Type B pancreatic cell (in vitro differentiated cells): ENCODE data around the gene TPRX1. TPM values are rescaled to one million over a fixed set of nuclear protein-coding genes. Genes with fewer than 3 reads are reported as not detected.
"Not testable (repeated sequence)": the region's sequence is repeated elsewhere in the genome, so short reads cannot be mapped to it uniquely, and the experiment has no call there.

ENCODE experiments used
- DNase-seq: peaks from one replicate; pipeline ENCODE4 v3.0.0; 2021; ENCODE audit warnings: mixed read lengths; ENCODE audit not compliant: unreplicated experiment; ENCODE audit errors: extremely low spot score
- H3K27ac Mint-ChIP-seq: 2 replicates; pipeline ENCODE4 v1.8.0; 2021; ENCODE audit warnings: mild to moderate bottlenecking, mixed read lengths
- H3K27me3 Mint-ChIP-seq: 2 replicates; pipeline ENCODE4 v1.8.0; 2021; ENCODE audit warnings: mixed read lengths
- H3K36me3 Mint-ChIP-seq: 2 replicates; pipeline ENCODE4 v1.8.0; 2021; ENCODE audit warnings: mixed read lengths
- H3K4me1 Mint-ChIP-seq: one replicate; pipeline ENCODE4 v1.8.0; 2021; ENCODE audit warnings: mixed read lengths; ENCODE audit not compliant: unreplicated experiment
- H3K4me3 Mint-ChIP-seq: 2 replicates; pipeline ENCODE4 v1.8.0; 2021; ENCODE audit warnings: mild to moderate bottlenecking, mixed read lengths
- H3K9me3 Mint-ChIP-seq: 2 replicates; pipeline ENCODE4 v1.8.0; 2021; ENCODE audit warnings: mixed read lengths
- long read RNA-seq: library from polyadenylated mRNA; unstranded; transcript quantifications from one replicate; pipeline ENCODE4 v2.0.0, GENCODE V29; 2020
- total RNA-seq: library from RNA; stranded (reverse); gene quantifications from 2 replicates; pipeline ENCODE4 v1.2.1, GENCODE V29; 2021; ENCODE audit warnings: low replicate concordance
- TF ChIP-seq, protein P1 (sequence below): fragments of 200-600 bp; sonication (generic); conservative IDR thresholded peaks from 2 replicates; pipeline ENCODE4 v1.5.0; 2021; ENCODE audit warnings: antibody characterized with exemption, mild to moderate bottlenecking

TPRX1 gene, protein sequence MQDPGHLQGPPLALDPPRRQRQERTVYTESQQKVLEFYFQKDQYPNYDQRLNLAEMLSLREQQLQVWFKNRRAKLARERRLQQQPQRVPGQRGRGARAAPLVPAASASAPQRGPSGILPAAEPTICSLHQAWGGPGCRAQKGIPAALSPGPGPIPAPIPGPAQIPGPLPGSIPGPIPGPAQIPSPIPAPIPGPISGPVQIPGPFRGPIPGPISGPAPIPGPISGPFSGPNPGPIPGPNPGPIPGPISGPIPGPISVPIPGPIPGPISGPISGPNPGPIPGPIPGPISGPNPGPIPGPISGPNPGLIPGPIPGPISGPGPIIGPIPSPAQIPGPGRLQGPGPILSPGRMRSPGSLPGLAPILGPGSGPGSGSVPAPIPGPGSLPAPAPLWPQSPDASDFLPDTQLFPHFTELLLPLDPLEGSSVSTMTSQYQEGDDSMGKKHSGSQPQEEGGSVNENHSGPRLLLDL
- not detected in 2 replicates for total RNA-seq
- long read RNA-seq: 0 reads

DNA sequence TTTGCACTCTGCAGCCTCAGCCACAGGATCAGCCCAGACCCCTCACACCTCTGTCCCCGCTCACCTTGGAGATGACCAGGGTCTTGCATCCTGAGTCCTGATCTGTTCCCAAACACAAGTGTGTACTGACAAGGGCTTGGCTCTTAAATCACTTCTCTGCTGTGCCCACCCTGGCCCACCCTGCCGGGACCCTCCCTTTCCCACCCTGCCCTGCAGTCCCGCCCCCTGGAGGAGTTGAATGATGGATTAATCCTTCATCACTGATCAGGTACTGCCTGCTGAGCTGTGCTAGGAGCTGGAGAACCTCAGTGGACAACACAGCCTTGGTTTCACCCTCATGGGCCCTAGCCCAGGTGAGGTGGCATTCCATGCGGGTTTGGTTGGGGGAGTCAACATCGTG lies at the start of gene TPRX1:
TPRX1 (minus strand) TSS at position 101 of the 400 bp plus-strand sequence; CDS start at position 89, 12 bp downstream.
- H3K36me3 Mint-ChIP-seq, H3K27me3 Mint-ChIP-seq, DNase-seq: not testable (repeated sequence)

DNA sequence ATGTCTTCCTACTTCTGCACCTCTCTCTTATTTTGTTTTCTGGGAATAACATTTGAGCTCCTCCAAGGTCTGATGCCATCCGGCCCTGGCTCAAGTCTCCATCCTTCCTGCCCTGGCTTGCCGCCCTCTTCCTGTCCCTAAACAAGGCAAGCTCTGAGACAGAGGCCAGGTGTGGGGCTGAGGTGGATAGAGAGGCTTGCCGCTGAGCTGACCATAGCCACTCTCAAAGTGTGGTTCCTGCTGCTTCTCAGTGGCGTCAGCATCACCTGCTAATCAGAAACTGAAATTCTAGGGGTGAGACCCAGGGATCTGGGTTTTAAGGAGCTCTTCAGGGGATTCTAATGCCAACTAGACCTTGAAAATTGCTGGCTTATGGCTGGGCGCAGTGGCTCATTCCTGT lies 48.7 kb upstream of the TPRX1 start:
- Mint-ChIP-seq H3K9me3 (no peaks in the 10 kb centered on the region), H3K4me3 (no peak overlapping the region), H3K36me3 (no peaks in the 10 kb centered on the region), H3K4me1 (peaks cover 3% of the 10 kb centered on the region), H3K27ac (no peak overlapping the region), H3K27me3 (peaks cover 31% of the 10 kb centered on the region)
- no peak for DNase-seq
- TF ChIP-seq, protein P1, sequence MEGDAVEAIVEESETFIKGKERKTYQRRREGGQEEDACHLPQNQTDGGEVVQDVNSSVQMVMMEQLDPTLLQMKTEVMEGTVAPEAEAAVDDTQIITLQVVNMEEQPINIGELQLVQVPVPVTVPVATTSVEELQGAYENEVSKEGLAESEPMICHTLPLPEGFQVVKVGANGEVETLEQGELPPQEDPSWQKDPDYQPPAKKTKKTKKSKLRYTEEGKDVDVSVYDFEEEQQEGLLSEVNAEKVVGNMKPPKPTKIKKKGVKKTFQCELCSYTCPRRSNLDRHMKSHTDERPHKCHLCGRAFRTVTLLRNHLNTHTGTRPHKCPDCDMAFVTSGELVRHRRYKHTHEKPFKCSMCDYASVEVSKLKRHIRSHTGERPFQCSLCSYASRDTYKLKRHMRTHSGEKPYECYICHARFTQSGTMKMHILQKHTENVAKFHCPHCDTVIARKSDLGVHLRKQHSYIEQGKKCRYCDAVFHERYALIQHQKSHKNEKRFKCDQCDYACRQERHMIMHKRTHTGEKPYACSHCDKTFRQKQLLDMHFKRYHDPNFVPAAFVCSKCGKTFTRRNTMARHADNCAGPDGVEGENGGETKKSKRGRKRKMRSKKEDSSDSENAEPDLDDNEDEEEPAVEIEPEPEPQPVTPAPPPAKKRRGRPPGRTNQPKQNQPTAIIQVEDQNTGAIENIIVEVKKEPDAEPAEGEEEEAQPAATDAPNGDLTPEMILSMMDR: no peak

More for the DNA sequence above, at the start of gene TPRX1:
- H3K4me1 Mint-ChIP-seq, H3K4me3 Mint-ChIP-seq, H3K27ac Mint-ChIP-seq, H3K9me3 Mint-ChIP-seq: not testable (repeated sequence)

DNA sequence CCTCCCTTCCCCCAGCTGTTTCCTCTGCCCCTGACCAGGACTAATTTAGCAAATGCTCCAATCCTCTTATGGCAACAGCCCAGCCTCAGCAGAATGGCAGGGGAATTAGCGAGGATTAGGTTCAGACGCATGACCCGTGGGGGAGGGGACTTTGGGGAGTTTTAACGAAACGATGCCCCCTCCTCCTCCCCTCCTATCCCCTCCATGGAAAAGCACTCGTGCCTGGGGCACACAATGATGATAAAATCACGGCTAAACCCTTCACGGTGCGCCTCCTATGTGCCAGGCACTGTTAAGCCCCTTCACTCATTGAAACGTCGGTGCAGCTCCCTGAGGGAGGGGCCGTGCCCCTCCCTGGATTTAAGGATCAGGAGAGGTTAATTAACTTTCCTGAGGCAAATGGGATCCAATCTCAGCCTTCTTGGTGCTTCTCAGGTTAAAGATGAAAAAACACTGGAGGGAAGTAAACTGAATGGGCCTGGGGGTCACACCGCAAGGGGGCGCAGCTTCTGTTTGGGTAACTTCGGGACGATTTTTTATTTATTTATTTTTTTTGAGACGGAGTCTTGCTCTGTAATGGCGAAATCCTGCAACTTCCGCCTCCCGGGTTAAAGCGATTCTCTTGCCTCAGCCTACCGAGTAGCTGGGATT lies 44.6 kb upstream of the TPRX1 start:
- DNase-seq: no peak
- H3K27ac Mint-ChIP-seq: peak overlapping the region; percentile 87
- peaks cover 3% of the 10 kb centered on the region for H3K4me1 Mint-ChIP-seq
- TF ChIP-seq, protein P1: peak; percentile 81
- peaks cover 37% of the 10 kb centered on the region for H3K27me3 Mint-ChIP-seq
- no peaks in the 10 kb centered on the region for H3K36me3 Mint-ChIP-seq
- H3K9me3 Mint-ChIP-seq: no peaks in the 10 kb centered on the region
- peak overlapping the region; percentile 77 for H3K4me3 Mint-ChIP-seq

DNA sequence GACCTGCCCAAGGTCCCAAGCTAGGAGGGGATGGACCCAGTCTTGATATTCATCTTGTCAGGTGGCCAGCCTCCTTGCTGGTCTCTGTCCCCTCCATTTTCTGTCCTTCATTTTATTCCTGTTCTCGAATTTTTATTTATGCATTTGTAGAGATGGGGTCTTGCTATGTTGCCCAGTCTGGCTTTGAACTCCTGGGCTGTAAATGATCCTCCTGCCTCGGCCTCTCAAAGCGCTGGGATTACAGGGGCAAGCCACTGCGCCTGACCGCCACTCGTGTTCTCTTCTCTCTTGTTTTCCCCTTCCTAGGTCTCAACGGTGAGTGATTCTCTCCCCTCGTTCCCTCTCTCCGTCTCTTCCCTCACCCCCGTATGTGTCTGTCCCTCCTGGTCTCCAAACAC lies 44.1 kb upstream of the TPRX1 start:
- DNase-seq: no peak
- H3K27ac Mint-ChIP-seq: no peak overlapping the region
- H3K4me3 Mint-ChIP-seq: no peak overlapping the region
- peaks cover 3% of the 10 kb centered on the region for H3K4me1 Mint-ChIP-seq
- no peaks in the 10 kb centered on the region for H3K36me3 Mint-ChIP-seq
- TF ChIP-seq, protein P1: no peak
- H3K9me3 Mint-ChIP-seq: no peaks in the 10 kb centered on the region
- peaks cover 36% of the 10 kb centered on the region for H3K27me3 Mint-ChIP-seq

DNA sequence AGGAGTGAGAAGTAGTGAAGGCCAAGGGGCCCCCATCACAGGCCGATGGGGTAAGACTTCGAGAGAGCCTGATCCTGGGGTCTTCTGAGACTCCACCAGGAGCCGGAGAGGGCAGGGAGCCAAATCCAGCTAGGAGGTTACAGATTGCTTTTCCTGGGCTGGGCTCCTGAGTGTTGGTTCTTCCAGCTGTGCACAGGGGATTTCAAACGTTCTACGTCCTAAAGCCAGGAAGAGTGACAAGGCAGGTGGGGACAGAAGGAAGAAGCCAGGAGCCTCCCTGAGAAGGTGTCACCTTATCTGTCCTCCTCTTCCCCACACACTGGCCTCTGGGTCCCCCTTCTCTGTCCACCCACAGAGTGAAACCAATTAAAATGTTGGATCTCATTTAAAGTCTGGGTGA lies 38.6 kb upstream of the TPRX1 start:
- Mint-ChIP-seq H3K27ac (no peak overlapping the region), H3K4me1 (no peaks in the 10 kb centered on the region), H3K4me3 (no peak overlapping the region), H3K36me3 (no peaks in the 10 kb centered on the region), H3K9me3 (no peaks in the 10 kb centered on the region), H3K27me3 (peaks cover 11% of the 10 kb centered on the region)
- no peak for DNase-seq
- TF ChIP-seq, protein P1: no peak

DNA sequence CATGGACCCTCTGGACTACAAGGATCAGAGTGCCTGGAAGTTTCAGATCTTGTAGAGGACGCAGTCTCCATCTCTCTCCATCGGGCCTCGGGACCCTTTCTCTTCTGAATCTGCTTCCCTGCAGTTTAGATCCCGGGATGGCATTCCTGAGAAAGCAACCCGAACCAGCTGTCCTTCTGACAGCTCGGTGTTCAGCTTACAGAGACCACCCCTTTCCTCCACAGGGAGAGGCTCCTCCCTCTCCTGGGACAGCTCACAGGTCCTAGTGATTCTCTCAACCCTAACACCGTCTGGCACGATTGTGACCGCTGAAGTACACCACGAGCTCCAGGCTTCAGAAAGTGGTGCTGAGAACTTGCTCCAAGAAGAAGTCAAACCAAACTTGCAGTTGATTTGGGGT lies 35.6 kb upstream of the TPRX1 start:
- H3K27me3 Mint-ChIP-seq: peaks cover 7% of the 10 kb centered on the region
- no peaks in the 10 kb centered on the region for H3K9me3 Mint-ChIP-seq
- no peak overlapping the region for H3K27ac Mint-ChIP-seq
- DNase-seq: no peak
- TF ChIP-seq, protein P1: no peak
- no peak overlapping the region for H3K4me3 Mint-ChIP-seq
- no peaks in the 10 kb centered on the region for H3K36me3 Mint-ChIP-seq
- no peaks in the 10 kb centered on the region for H3K4me1 Mint-ChIP-seq
